ENCODE data around the gene ABCC2. TPM values are rescaled to one million over a fixed set of nuclear protein-coding genes. Genes with fewer than 3 reads are reported as not detected.

Gene ABCC2
- total and polyA plus RNA-seq, 5 donors from 2014 or later: 0.31 to 3.6 (median 0.44) TPM

GRCh38 chr10:99850021-99850766 is 67.8 kb downstream of the ABCC2 start:
- ATAC-seq (ENCODE audit: low read depth in 2 of 2) (no peak), DNase-seq (no peak)
- H3K9me3 ChIP-seq (ENCODE audit: control insufficient read depth in 2 of 2, low read length in 2 of 2): no peaks in the 10 kb centered on the region
- Mint-ChIP-seq H3K9me3 (peaks cover 0 to 2% (median 0%) of the 10 kb centered on the region in 7 donors), H3K4me1 (peaks cover 2 to 6% (median 3%) of the 10 kb centered on the region in 4 donors), H3K27me3 (peaks cover 4% of the 10 kb centered on the region), H3K36me3 (peaks cover 20% of the 10 kb centered on the region), H3K4me3 (no peak overlapping the region), H3K27ac (no peak overlapping the region)
- peaks cover 5% of the 10 kb centered on the region for H3K4me1 ChIP-seq (ENCODE audit: control insufficient read depth, insufficient read depth, low read length, poor library complexity, severe bottlenecking)
- H3K36me3 ChIP-seq (ENCODE audit: control insufficient read depth, insufficient read depth, low read length): no peaks in the 10 kb centered on the region
- H3K27ac ChIP-seq (ENCODE audit: insufficient read depth, low read length, poor library complexity, severe bottlenecking): no peak overlapping the region
- no peaks in the 10 kb centered on the region for H3K27me3 ChIP-seq (ENCODE audit: control insufficient read depth, insufficient read depth, low read length)
- H3K4me3 ChIP-seq (ENCODE audit: low read depth, low read length): no peak overlapping the region

DNA sequence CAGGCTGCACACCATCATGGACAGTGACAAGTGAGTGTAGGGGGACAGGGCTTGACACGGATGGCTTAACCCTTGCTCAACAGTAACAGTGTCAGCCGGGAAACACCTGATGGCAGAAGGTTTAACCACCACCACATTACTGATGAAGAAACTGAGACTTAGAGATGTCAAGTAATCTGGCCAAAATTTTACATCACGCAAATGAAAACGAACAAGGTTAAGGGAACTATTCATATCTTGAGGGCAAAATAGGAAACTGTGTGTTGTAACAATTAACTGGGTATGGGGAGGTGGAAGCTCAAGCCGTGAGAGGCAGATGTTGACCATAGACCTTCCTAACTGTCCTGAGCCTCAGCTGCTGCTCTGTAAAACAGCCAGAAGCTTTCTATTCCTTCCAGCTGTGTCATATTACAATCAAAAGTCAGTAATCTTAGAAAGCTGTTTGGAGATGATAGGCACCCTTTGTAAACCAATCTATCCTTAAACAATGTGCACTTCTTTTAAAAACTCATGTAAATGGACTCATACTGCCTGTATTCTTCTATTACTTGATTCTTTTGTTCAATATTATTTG is 68.4 kb downstream of the ABCC2 start:
- Histone ChIP-seq H3K27ac (ENCODE audit: insufficient read depth, low read length, poor library complexity, severe bottlenecking) (no peak overlapping the region), H3K4me3 (ENCODE audit: low read depth, low read length) (no peak overlapping the region), H3K27me3 (ENCODE audit: control insufficient read depth, insufficient read depth, low read length) (no peaks in the 10 kb centered on the region), H3K4me1 (ENCODE audit: control insufficient read depth, insufficient read depth, low read length, poor library complexity, severe bottlenecking) (peaks cover 4% of the 10 kb centered on the region), H3K36me3 (ENCODE audit: control insufficient read depth, insufficient read depth, low read length) (no peaks in the 10 kb centered on the region), H3K9me3 (ENCODE audit: control insufficient read depth in 2 of 2, low read length in 2 of 2) (no peaks in the 10 kb centered on the region)
- Mint-ChIP-seq H3K36me3 (peaks cover 20% of the 10 kb centered on the region), H3K27ac (peak overlapping the region in 1 of 3 donors; percentile 2), H3K4me1 (peaks cover under 1 to 3% (median 3%) of the 10 kb centered on the region in 4 donors), H3K4me3 (no peak overlapping the region), H3K27me3 (peaks cover 4% of the 10 kb centered on the region), H3K9me3 (peaks cover 0 to 2% (median 0%) of the 10 kb centered on the region in 7 donors)
- DNase-seq: no peak
- ATAC-seq (ENCODE audit: low read depth in 2 of 2): no peak

DNA sequence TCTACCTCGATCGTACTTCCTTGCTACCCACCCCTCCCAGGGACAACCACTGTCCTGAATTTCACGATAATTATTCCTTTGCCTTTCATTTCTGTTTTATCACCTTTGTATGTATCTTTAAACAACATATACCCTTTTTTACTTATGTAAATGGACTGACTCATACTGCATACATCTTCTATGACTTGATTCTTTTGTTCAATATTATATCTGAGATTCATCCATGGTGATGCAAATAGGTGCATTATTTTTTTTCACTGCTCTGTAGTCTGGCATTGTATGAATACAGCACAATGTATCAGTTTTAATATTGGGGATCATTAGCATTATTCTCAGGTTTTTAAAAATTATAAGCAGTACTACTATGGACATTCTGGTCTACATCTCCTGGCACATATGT is 69.4 kb downstream of the ABCC2 start:
- ATAC-seq (ENCODE audit: low read depth in 2 of 2) (no peak), DNase-seq (no peak)
- Histone ChIP-seq H3K27me3 (ENCODE audit: control insufficient read depth, insufficient read depth, low read length) (no peaks in the 10 kb centered on the region), H3K4me1 (ENCODE audit: control insufficient read depth, insufficient read depth, low read length, poor library complexity, severe bottlenecking) (no peaks in the 10 kb centered on the region), H3K27ac (ENCODE audit: insufficient read depth, low read length, poor library complexity, severe bottlenecking) (no peak overlapping the region), H3K36me3 (ENCODE audit: control insufficient read depth, insufficient read depth, low read length) (no peaks in the 10 kb centered on the region), H3K4me3 (ENCODE audit: low read depth, low read length) (no peak overlapping the region), H3K9me3 (ENCODE audit: control insufficient read depth in 2 of 2, low read length in 2 of 2) (no peaks in the 10 kb centered on the region)
- Mint-ChIP-seq H3K27me3 (peaks cover 4% of the 10 kb centered on the region), H3K4me3 (no peak overlapping the region), H3K36me3 (peaks cover 20% of the 10 kb centered on the region), H3K9me3 (peaks cover 0 to 2% (median 0%) of the 10 kb centered on the region in 7 donors), H3K27ac (no peak overlapping the region), H3K4me1 (no peaks in the 10 kb centered on the region)

- Histone ChIP-seq H3K4me1 (ENCODE audit: control insufficient read depth, insufficient read depth, low read length, poor library complexity, severe bottlenecking) (no peaks in the 10 kb centered on the region), H3K4me3 (ENCODE audit: low read depth, low read length) (no peak overlapping the region), H3K9me3 (ENCODE audit: control insufficient read depth in 2 of 2, low read length in 2 of 2) (no peaks in the 10 kb centered on the region), H3K27ac (ENCODE audit: insufficient read depth, low read length, poor library complexity, severe bottlenecking) (no peak overlapping the region), H3K27me3 (ENCODE audit: control insufficient read depth, insufficient read depth, low read length) (no peaks in the 10 kb centered on the region), H3K36me3 (ENCODE audit: control insufficient read depth, insufficient read depth, low read length) (no peaks in the 10 kb centered on the region)
- ATAC-seq (ENCODE audit: low read depth in 2 of 2): no peak
- Mint-ChIP-seq H3K9me3 (peaks cover 0 to 2% (median 0%) of the 10 kb centered on the region in 7 donors), H3K27ac (no peak overlapping the region), H3K27me3 (peaks cover 4% of the 10 kb centered on the region), H3K4me1 (no peaks in the 10 kb centered on the region), H3K4me3 (no peak overlapping the region), H3K36me3 (peaks cover 20% of the 10 kb centered on the region)
- DNase-seq: no peak
Measured at GRCh38 chr10:99852481-99853213, 70.2 kb downstream of the ABCC2 start.

GRCh38 chr10:99853655-99854054 is 71.2 kb downstream of the ABCC2 start:
- Mint-ChIP-seq H3K9me3 (peaks cover 0 to 2% (median 0%) of the 10 kb centered on the region in 7 donors), H3K4me3 (no peak overlapping the region), H3K27ac (no peak overlapping the region), H3K27me3 (peaks cover 3% of the 10 kb centered on the region), H3K4me1 (no peaks in the 10 kb centered on the region), H3K36me3 (peaks cover 13% of the 10 kb centered on the region)
- H3K4me3 ChIP-seq (ENCODE audit: low read depth, low read length): no peak overlapping the region
- no peaks in the 10 kb centered on the region for H3K4me1 ChIP-seq (ENCODE audit: control insufficient read depth, insufficient read depth, low read length, poor library complexity, severe bottlenecking)
- no peak overlapping the region for H3K27ac ChIP-seq (ENCODE audit: insufficient read depth, low read length, poor library complexity, severe bottlenecking)
- no peaks in the 10 kb centered on the region for H3K27me3 ChIP-seq (ENCODE audit: control insufficient read depth, insufficient read depth, low read length)
- ATAC-seq (ENCODE audit: low read depth in 2 of 2) (no peak), DNase-seq (no peak)
- no peaks in the 10 kb centered on the region for H3K9me3 ChIP-seq (ENCODE audit: control insufficient read depth in 2 of 2, low read length in 2 of 2)
- H3K36me3 ChIP-seq (ENCODE audit: control insufficient read depth, insufficient read depth, low read length): no peaks in the 10 kb centered on the region

- no peak overlapping the region for H3K27ac Mint-ChIP-seq
- Histone ChIP-seq H3K9me3 (ENCODE audit: control insufficient read depth in 2 of 2, low read length in 2 of 2) (no peaks in the 10 kb centered on the region), H3K4me1 (ENCODE audit: control insufficient read depth, insufficient read depth, low read length, poor library complexity, severe bottlenecking) (no peaks in the 10 kb centered on the region), H3K27ac (ENCODE audit: insufficient read depth, low read length, poor library complexity, severe bottlenecking) (no peak overlapping the region), H3K27me3 (ENCODE audit: control insufficient read depth, insufficient read depth, low read length) (no peaks in the 10 kb centered on the region), H3K36me3 (ENCODE audit: control insufficient read depth, insufficient read depth, low read length) (no peaks in the 10 kb centered on the region), H3K4me3 (ENCODE audit: low read depth, low read length) (no peak overlapping the region)
- H3K4me3 Mint-ChIP-seq: no peak overlapping the region
- no peaks in the 10 kb centered on the region for H3K4me1 Mint-ChIP-seq
- peaks cover 13% of the 10 kb centered on the region for H3K36me3 Mint-ChIP-seq
- peaks cover 0 to 2% (median 0%) of the 10 kb centered on the region in 7 donors for H3K9me3 Mint-ChIP-seq
- no peak for ATAC-seq (ENCODE audit: low read depth in 2 of 2)
- peaks cover 13% of the 10 kb centered on the region for H3K27me3 Mint-ChIP-seq
- DNase-seq: no peak
Measured at GRCh38 chr10:99854860-99855259, 72.4 kb downstream of the ABCC2 start.

- Mint-ChIP-seq H3K36me3 (peaks cover 11% of the 10 kb centered on the region), H3K27ac (no peak overlapping the region)
- H3K4me3 ChIP-seq (ENCODE audit: low read depth, low read length): no peak overlapping the region
Measured at GRCh38 chr10:99855479-99856071, 73.1 kb downstream of the ABCC2 start.

More at GRCh38 chr10:99855479-99856071, 73.1 kb downstream of the ABCC2 start:
- no peak overlapping the region for H3K27ac ChIP-seq (ENCODE audit: insufficient read depth, low read length, poor library complexity, severe bottlenecking)
- Mint-ChIP-seq H3K27me3 (peaks cover 14% of the 10 kb centered on the region), H3K4me3 (no peak overlapping the region), H3K9me3 (peaks cover 0 to 2% (median 0%) of the 10 kb centered on the region in 7 donors), H3K4me1 (no peaks in the 10 kb centered on the region)
- ATAC-seq (ENCODE audit: low read depth in 2 of 2) (no peak), DNase-seq (no peak)
- no peaks in the 10 kb centered on the region for H3K27me3 ChIP-seq (ENCODE audit: control insufficient read depth, insufficient read depth, low read length)
- no peaks in the 10 kb centered on the region for H3K4me1 ChIP-seq (ENCODE audit: control insufficient read depth, insufficient read depth, low read length, poor library complexity, severe bottlenecking)
- no peaks in the 10 kb centered on the region for H3K9me3 ChIP-seq (ENCODE audit: control insufficient read depth in 2 of 2, low read length in 2 of 2)
- H3K36me3 ChIP-seq (ENCODE audit: control insufficient read depth, insufficient read depth, low read length): no peaks in the 10 kb centered on the region

Measured in CD4-positive, CD25-positive, alpha-beta regulatory T cell (primary cell).